NCI-H2196 (cell line): ENCODE measurements around the gene VAV2.

Experiments
- DNase-seq: peaks from one replicate; lab custom pipeline; 2025; ENCODE audit not compliant: unreplicated experiment; lab: John Stamatoyannopoulos, UW

VAV2 gene

GRCh38 chr9:133877967-133878366, 114.2 kb downstream of the VAV2 start:
- no peak for DNase-seq

GRCh38 chr9:133877327-133877726, 114.8 kb downstream of the VAV2 start:
- DNase-seq: no peak

GRCh38 chr9:133876836-133877235, 115.3 kb downstream of the VAV2 start:
- DNase-seq: no peak

- DNase-seq: no peak
Measured at GRCh38 chr9:133876144-133876543, 116.0 kb downstream of the VAV2 start.

- no peak for DNase-seq
Measured at GRCh38 chr9:133875131-133875530, 117.0 kb downstream of the VAV2 start.

- DNase-seq: no peak
Measured at GRCh38 chr9:133874659-133875058, 117.5 kb downstream of the VAV2 start.

GRCh38 chr9:133874060-133874657, 118.0 kb downstream of the VAV2 start:
- DNase-seq: no peak

- DNase-seq: no peak
Measured at GRCh38 chr9:133873461-133873891, 118.6 kb downstream of the VAV2 start.

GRCh38 chr9:133873009-133873408, 119.1 kb downstream of the VAV2 start:
- no peak for DNase-seq

- no peak for DNase-seq
Measured at GRCh38 chr9:133870598-133871595, 121.2 kb downstream of the VAV2 start.

GRCh38 chr9:133869674-133870405, 122.3 kb downstream of the VAV2 start:
- no peak for DNase-seq

GRCh38 chr9:133868203-133868602, 123.9 kb downstream of the VAV2 start:
- DNase-seq: no peak

- no peak for DNase-seq
Measured at GRCh38 chr9:133866946-133867345, 125.2 kb downstream of the VAV2 start.

GRCh38 chr9:133864011-133864410, 128.1 kb downstream of the VAV2 start:
- DNase-seq: no peak

- no peak for DNase-seq
Measured at GRCh38 chr9:133863257-133863592, 128.9 kb downstream of the VAV2 start.

GRCh38 chr9:133862585-133863256, 129.4 kb downstream of the VAV2 start:
- DNase-seq: no peak

- no peak for DNase-seq
Measured at GRCh38 chr9:133861692-133862091, 130.4 kb downstream of the VAV2 start.

GRCh38 chr9:133861086-133861485, 131.0 kb downstream of the VAV2 start:
- no peak for DNase-seq

- no peak for DNase-seq
Measured at GRCh38 chr9:133858771-133859170, 133.4 kb downstream of the VAV2 start.

- DNase-seq: no peak
Measured at GRCh38 chr9:133857639-133858038, 134.5 kb downstream of the VAV2 start.

GRCh38 chr9:133856798-133857197, 135.3 kb downstream of the VAV2 start:
- DNase-seq: no peak
